H1 (cell line): Measurements from ENCODE around the gene ZSCAN21. TPM values are rescaled to one million over a fixed set of nuclear protein-coding genes. Genes with fewer than 3 reads are reported as not detected.

Source experiments
- CTCF ChIA-PET: fragments of 300-600 bp; sonication (Branson Sonifier 250); formaldehyde crosslinking; loops from one replicate; lab custom pipeline; 2021; ENCODE audit not compliant: partially characterized antibody; lab: Charles Lee
- POLR2A ChIA-PET: fragments of 300-600 bp; sonication (Branson Sonifier 250); formaldehyde crosslinking; loops from one replicate; lab custom pipeline; 2021; ENCODE audit warnings: inconsistent platforms; ENCODE audit not compliant: partially characterized antibody; lab: Charles Lee
- DNase-seq, 2 experiments: peaks; one replicate each; pipeline versions ENCODE4 v3.0.0 to v3.0.0-alpha.2; 2010 to 2022; ENCODE audit warnings: low spot score in 2 of 2, low read depth in 1 of 2, mixed read lengths in 1 of 2
- FAIRE-seq: peaks from 2 replicates; lab custom pipeline; 2011; peaks lifted over from hg19 to GRCh38; lab: Jason Lieb, UNC
- H2AFZ ChIP-seq: 2 replicates; pipeline ENCODE4 v1.8.1; 2012; ENCODE audit warnings: low read length, inconsistent platforms
- H2AK5ac ChIP-seq: 2 replicates; pipeline ENCODE4 v1.6.1; 2013; ENCODE audit warnings: low read depth, low read length
- H2BK120ac ChIP-seq: replicated peaks from 2 replicates; pipeline ENCODE3; 2013; ENCODE audit warnings: low read depth, low read length, inconsistent platforms
- H2BK12ac ChIP-seq: 2 replicates; pipeline ENCODE4 v1.6.1; 2013; ENCODE audit warnings: low read depth, low read length
- H2BK15ac ChIP-seq: 2 replicates; pipeline ENCODE4 v1.6.1; 2013; ENCODE audit warnings: low read length
- H2BK20ac ChIP-seq: 2 replicates; pipeline ENCODE4 v1.6.1; 2013; ENCODE audit warnings: low read length
- H2BK5ac ChIP-seq: 2 replicates; pipeline ENCODE4 v1.6.1; 2013; ENCODE audit warnings: low read depth, low read length
- H3K14ac ChIP-seq: 2 replicates; pipeline ENCODE4 v1.6.1; 2013; ENCODE audit warnings: inconsistent platforms; ENCODE audit not compliant: insufficient read length
- H3K18ac ChIP-seq: 2 replicates; pipeline ENCODE4 v1.6.1; 2013; ENCODE audit warnings: low read length; ENCODE audit errors: extremely low read depth
- H3K23ac ChIP-seq: 2 replicates; pipeline ENCODE4 v1.6.1; 2013; ENCODE audit warnings: inconsistent platforms; ENCODE audit not compliant: insufficient read length
- H3K23me2 ChIP-seq: 2 replicates; pipeline ENCODE4 v1.6.1; 2013; ENCODE audit warnings: low read depth, low read length
- H3K27ac ChIP-seq: 2 replicates; pipeline ENCODE4 v1.6.1; 2011; ENCODE audit warnings: low read depth, low read length, inconsistent platforms
- H3K27me3 ChIP-seq, 4 experiments: replicated peaks in 1 of 4; 1 replicate in 1 of 4; 2 replicates in 3 of 4; pipeline versions ENCODE4 v1.6.1 to v1.8.1; 2011 to 2013; ENCODE audit warnings: low read length in 3 of 4, mild to moderate bottlenecking in 3 of 4, inconsistent platforms in 2 of 4, mixed read lengths in 2 of 4, moderate library complexity in 1 of 4; ENCODE audit not compliant: control insufficient read depth in 3 of 4, insufficient read depth in 3 of 4; ENCODE audit errors: extremely low read depth in 1 of 4
- H3K36me3 ChIP-seq, 4 experiments: 2 replicates each; pipeline versions ENCODE4 v1.6.1 to v1.8.1; 2011 to 2013; ENCODE audit warnings: mild to moderate bottlenecking in 4 of 4, low read length in 3 of 4, moderate library complexity in 2 of 4, control low read depth in 1 of 4, inconsistent platforms in 1 of 4; ENCODE audit not compliant: insufficient read depth in 4 of 4, control insufficient read depth in 2 of 4
- H3K4ac ChIP-seq: replicated peaks from 2 replicates; pipeline ENCODE3; 2013; ENCODE audit warnings: low read length, low read depth, mixed read lengths, inconsistent platforms; ENCODE audit not compliant: insufficient read length
- H3K4me1 ChIP-seq, 4 experiments: replicated peaks in 1 of 4; 1 replicate in 1 of 4; 2 replicates in 3 of 4; pipeline versions ENCODE4 v1.6.1 to v1.8.1; 2011 to 2013; ENCODE audit warnings: low read length in 3 of 4, inconsistent platforms in 2 of 4, mixed read lengths in 1 of 4; ENCODE audit not compliant: insufficient read depth in 4 of 4, control insufficient read depth in 3 of 4
- H3K4me2 ChIP-seq, 2 experiments: 2 replicates each; pipeline versions ENCODE4 v1.6.1 to v1.8.1; 2011 to 2013; ENCODE audit warnings: low read depth in 2 of 2, low read length in 2 of 2, control low read depth in 1 of 2, inconsistent platforms in 1 of 2, mild to moderate bottlenecking in 1 of 2; ENCODE audit not compliant: insufficient read depth in 1 of 2
- H3K4me3 ChIP-seq, 4 experiments: fragments of 200-600, 300-600 bp in 1 of 4; sonication (generic), shearing (Covaris generic), sonication (Bioruptor Twin) in 1 of 4; 2 replicates each; pipeline versions ENCODE4 v1.5.1 to v1.8.1; 2011 to 2016; ENCODE audit warnings: low read length in 4 of 4, low read depth in 3 of 4, control low read depth in 2 of 4, inconsistent platforms in 2 of 4, mild to moderate bottlenecking in 2 of 4, mixed read lengths in 1 of 4, moderate library complexity in 1 of 4; ENCODE audit not compliant: insufficient read depth in 2 of 4; ENCODE audit errors: extremely low read depth in 1 of 4
- H3K56ac ChIP-seq: replicated peaks from 2 replicates; pipeline ENCODE3; 2013; ENCODE audit warnings: low read depth, mild to moderate bottlenecking, mixed read lengths, low read length, inconsistent platforms; ENCODE audit not compliant: insufficient read length
- H3K79me1 ChIP-seq: 2 replicates; pipeline ENCODE4 v1.6.1; 2013; ENCODE audit warnings: low read depth, low read length, control low read depth
- H3K79me2 ChIP-seq, 2 experiments: 2 replicates each; pipeline versions ENCODE4 v1.6.1 to v1.8.1; 2012 to 2013; ENCODE audit warnings: low read length in 2 of 2, mild to moderate bottlenecking in 2 of 2, inconsistent platforms in 1 of 2; ENCODE audit not compliant: insufficient read depth in 2 of 2, control insufficient read depth in 1 of 2
- H3K9ac ChIP-seq, 4 experiments: replicated peaks in 1 of 4; 1 replicate in 1 of 4; 2 replicates in 3 of 4; pipeline versions ENCODE4 v1.6.1 to v1.8.1; 2011 to 2013; ENCODE audit warnings: low read depth in 3 of 4, low read length in 3 of 4, control low read depth in 2 of 4, mild to moderate bottlenecking in 2 of 4, moderate library complexity in 2 of 4, inconsistent platforms in 1 of 4; ENCODE audit errors: extremely low read depth in 1 of 4
- H3K9me3 ChIP-seq, 2 experiments: 2 replicates each; pipeline versions ENCODE4 v1.6.1 to v1.8.1; 2012 to 2013; ENCODE audit warnings: mild to moderate bottlenecking in 2 of 2, moderate library complexity in 2 of 2, control low read depth in 1 of 2, inconsistent platforms in 1 of 2, low read depth in 1 of 2, low read length in 1 of 2, mixed read lengths in 1 of 2; ENCODE audit not compliant: insufficient read depth in 2 of 2
- H4K20me1 ChIP-seq, 2 experiments: replicated peaks in 1 of 2; 2 replicates each; pipeline versions ENCODE3 to v1.8.1; 2011 to 2013; ENCODE audit warnings: inconsistent platforms in 2 of 2, low read length in 2 of 2, mild to moderate bottlenecking in 1 of 2; ENCODE audit not compliant: insufficient read depth in 2 of 2, control insufficient read depth in 1 of 2
- H4K5ac ChIP-seq: 2 replicates; pipeline ENCODE4 v1.6.1; 2013; ENCODE audit warnings: low read length, low read depth, mixed read lengths, inconsistent platforms; ENCODE audit not compliant: insufficient read length
- H4K8ac ChIP-seq: 2 replicates; pipeline ENCODE4 v1.8.0; 2013; ENCODE audit warnings: mild to moderate bottlenecking, moderate library complexity, low read length, inconsistent platforms; ENCODE audit not compliant: insufficient read depth; ENCODE audit errors: extremely low read depth
- H4K91ac ChIP-seq: replicated peaks from 2 replicates; pipeline ENCODE3; 2013; ENCODE audit warnings: low read length, mixed read lengths, inconsistent platforms; ENCODE audit not compliant: insufficient read length
- ATF2 ChIP-seq: IDR thresholded peaks from 2 replicates; pipeline ENCODE4 v1.6.1; 2012; ENCODE audit warnings: low read length, inconsistent platforms
- BACH1 ChIP-seq: IDR thresholded peaks from 2 replicates; pipeline ENCODE4 v1.6.1; 2012; ENCODE audit warnings: low read length, improper control_type of control experiment
- JUN ChIP-seq: IDR thresholded peaks from 2 replicates; pipeline ENCODE4 v1.6.1; 2011; ENCODE audit warnings: low read depth, mild to moderate bottlenecking, improper control_type of control experiment, low read length
- POLR2AphosphoS5 ChIP-seq: IDR thresholded peaks from 2 replicates; pipeline ENCODE4 v1.6.1; 2011; ENCODE audit warnings: low read depth, low read length
- RFX5 ChIP-seq: IDR thresholded peaks from 2 replicates; pipeline ENCODE4 v1.6.1; 2011; ENCODE audit warnings: low read depth, low read length, improper control_type of control experiment, borderline replicate concordance
- RNF2 ChIP-seq: fragments of 200-900, 300-1000 bp; sonication (generic); IDR thresholded peaks from 2 replicates; pipeline ENCODE4 v1.7.1; 2016; ENCODE audit warnings: borderline replicate concordance, low read depth, mild to moderate bottlenecking, antibody characterized with exemption, low read length; ENCODE audit not compliant: poor library complexity, severe bottlenecking; ENCODE audit errors: missing control alignments
- SIRT6 ChIP-seq: IDR thresholded peaks from one replicate; pipeline ENCODE4 v1.7.1; 2012; ENCODE audit warnings: low read length, inconsistent platforms
- WGBS, 2 experiments: shearing (Covaris generic) in 1 of 2; methylation state at CpG; one replicate each; pipeline versions ENCODE4 v1.1.6 to v1.1.7; 2013 to 2015; ENCODE audit warnings: low lambda C conversion rate in 2 of 2, mixed read lengths in 2 of 2, inconsistent platforms in 1 of 2, low coverage in 1 of 2, missing lambda C conversion rate in 1 of 2; ENCODE audit not compliant: insufficient replicate concordance in 2 of 2, insufficient coverage in 1 of 2, insufficient read length in 1 of 2; ENCODE audit errors: extremely low coverage in 1 of 2, missing lambda C conversion rate in 1 of 2; 5-methylcytosine and 5-hydroxymethylcytosine counted together
- polyA plus RNA-seq, 7 experiments: library from polyadenylated mRNA; depleted of rRNA in 3 of 7; stranded (reverse) in 5 of 7; unstranded in 2 of 7; fragments of >200 nt in 5 of 7; fragments of 200-250 nt in 2 of 7; gene quantifications; 1 replicate in 5 of 7; 2 replicates in 1 of 7; 4 replicates in 1 of 7; pipeline versions ENCODE4 v1.2.1 to v1.2.3, GENCODE V29; 2011 to 2013; ENCODE audit warnings: missing spikeins in 2 of 7, mixed read lengths in 2 of 7
- total RNA-seq: library from RNA; stranded (reverse); fragmentation: NEBNext Ultra II Directional; extraction: Animal tissue kit (Norgen Biotek cat#: 25700); gene quantifications from 2 replicates; pipeline ENCODE4 v1.2.1, GENCODE V29; 2021

The ZSCAN21 gene
- total and polyA plus RNA-seq, 2 of the 8 experiments (the other 6 are each of a cell fraction or from before 2014, with no cell fraction given) = 15.4 to 26.1 TPM

GRCh38 chr7:100065452-100066186 is 16.0 kb downstream of the ZSCAN21 start:
- POLR2A ChIA-PET = interaction anchor here (0.5 to 19.6 kb wide), 9 partner anchors 6 to 751 kb away, joined by 3 to 294 read pairs (median 4); partner anchors contain the start of genes AP4M1, MCM7, ZKSCAN1 and ZNF3
- no peak overlapping the region for H3K4ac ChIP-seq
- no peak for TF ChIP-seq ATF2
- no peak for TF ChIP-seq SIRT6
- no peak for TF ChIP-seq JUN
- no peak for TF ChIP-seq RFX5
- no peak for TF ChIP-seq RNF2
- no peak for TF ChIP-seq BACH1
- no peak for TF ChIP-seq POLR2AphosphoS5

More at GRCh38 chr7:100065452-100066186, 16.0 kb downstream of the ZSCAN21 start:
- no peaks in the 10 kb centered on the region for H3K27me3 ChIP-seq
- H4K91ac ChIP-seq = no peak overlapping the region
- no peak for DNase-seq
- H2AK5ac ChIP-seq = no peak overlapping the region
- H2BK20ac ChIP-seq = no peak overlapping the region
- H3K4me2 ChIP-seq = no peak overlapping the region
- peaks cover 0 to 2% of the 10 kb centered on the region in 2 experiments for H4K20me1 ChIP-seq
- H3K36me3 ChIP-seq = peaks cover 22 to 58% (median 42%) of the 10 kb centered on the region in 4 experiments
- H2BK120ac ChIP-seq = no peak overlapping the region
- H4K8ac ChIP-seq = no peak overlapping the region
- no peak overlapping the region for H3K14ac ChIP-seq
- H3K4me3 ChIP-seq = no peak overlapping the region
- peaks cover 16 to 17% of the 10 kb centered on the region in 2 experiments for H3K9me3 ChIP-seq
- H3K9ac ChIP-seq = no peak overlapping the region
- FAIRE-seq = no peak
- no peak overlapping the region for H2BK15ac ChIP-seq
- no peak overlapping the region for H3K56ac ChIP-seq
- H3K18ac ChIP-seq = no peak overlapping the region
- H3K23me2 ChIP-seq = no peaks in the 10 kb centered on the region
- no peak overlapping the region for H3K27ac ChIP-seq
- H3K23ac ChIP-seq = no peak overlapping the region
- no peak overlapping the region for H2BK5ac ChIP-seq
- H3K79me2 ChIP-seq = no peaks in the 10 kb centered on the region; a peak in 1 of 4 replicates
- CTCF ChIA-PET = interaction anchor here (0.5 to 0.6 kb wide), 2 partner anchors 9 to 72 kb away, joined by 3 read pairs; no protein-coding TSS in a partner anchor
- H3K4me1 ChIP-seq = no peaks in the 10 kb centered on the region
- no peak overlapping the region for H2AFZ ChIP-seq
- WGBS, 2 experiments = 89% methylated on average over 8 of the region's 8 CpGs; no CpG with 5 or more reads in 1 of the 2 experiments
- no peaks in the 10 kb centered on the region; the same call in 1 of the 2 replicates for H3K79me1 ChIP-seq
- H2BK12ac ChIP-seq = no peak overlapping the region
- no peak overlapping the region for H4K5ac ChIP-seq
